ENCODE results near the gene SLAMF9. TPM values are rescaled to one million over a fixed set of nuclear protein-coding genes. Genes with fewer than 3 reads are reported as not detected.

Gene SLAMF9
- total RNA-seq (2014; rRNA removed; shearing (Covaris generic)): not detected in 2 replicates

DNA sequence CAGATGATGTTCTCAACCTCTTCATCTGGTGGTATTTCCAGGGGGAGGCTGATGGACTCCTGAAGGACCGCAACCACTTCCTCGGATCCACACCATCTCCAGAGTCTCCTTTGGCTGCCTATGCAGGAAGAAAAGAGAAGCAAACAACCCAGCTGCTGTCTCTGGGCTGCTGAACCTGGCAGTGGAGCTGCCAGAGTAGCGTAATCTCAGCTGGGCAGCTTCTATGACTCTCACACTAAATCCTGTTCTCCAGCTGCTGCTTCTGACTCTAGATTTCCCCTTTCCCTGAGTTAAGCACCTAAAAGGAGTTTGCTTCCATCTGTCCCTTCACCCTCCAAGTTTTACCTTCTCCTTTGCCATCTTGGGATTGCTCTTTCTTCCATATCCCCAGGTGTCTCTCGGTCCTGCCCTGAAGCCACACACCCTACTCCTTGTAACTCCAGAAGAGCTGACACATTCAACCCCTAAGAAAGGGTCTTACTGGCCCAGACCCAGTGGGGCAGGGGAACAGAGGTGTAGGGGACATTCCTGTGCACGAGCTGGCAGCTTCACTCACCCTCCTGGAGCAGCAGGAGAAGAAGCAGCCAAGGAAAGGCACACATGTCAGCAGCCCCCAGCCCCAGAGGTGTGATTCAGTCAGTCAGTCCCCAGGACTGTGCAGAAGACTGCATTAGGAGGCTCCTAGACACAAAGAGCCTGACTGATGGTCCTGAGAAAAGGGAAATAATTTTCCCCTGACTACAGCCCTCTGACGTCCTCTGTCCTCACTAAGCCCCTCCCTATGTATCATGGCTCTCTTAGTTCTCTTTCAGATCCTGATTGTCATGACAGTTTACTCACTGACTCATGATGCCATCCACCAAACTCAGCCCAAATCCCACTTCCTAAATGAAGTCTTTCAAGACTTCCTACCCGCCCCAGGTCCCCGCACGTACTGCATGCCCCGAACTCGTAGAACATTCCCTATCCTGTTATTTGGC is at the start of gene SLAMF9:
Gene SLAMF9, minus strand, starts transcription at position 702 of the 980 bp plus-strand sequence. Its CDS starts 100 bp downstream, at position 602.
- no peak for DNase-seq (ENCODE audit: low spot score)
- in situ Hi-C loops (cut with HindIII; ENCODE audit: low sequenced_read_pairs): no loop called here

DNA sequence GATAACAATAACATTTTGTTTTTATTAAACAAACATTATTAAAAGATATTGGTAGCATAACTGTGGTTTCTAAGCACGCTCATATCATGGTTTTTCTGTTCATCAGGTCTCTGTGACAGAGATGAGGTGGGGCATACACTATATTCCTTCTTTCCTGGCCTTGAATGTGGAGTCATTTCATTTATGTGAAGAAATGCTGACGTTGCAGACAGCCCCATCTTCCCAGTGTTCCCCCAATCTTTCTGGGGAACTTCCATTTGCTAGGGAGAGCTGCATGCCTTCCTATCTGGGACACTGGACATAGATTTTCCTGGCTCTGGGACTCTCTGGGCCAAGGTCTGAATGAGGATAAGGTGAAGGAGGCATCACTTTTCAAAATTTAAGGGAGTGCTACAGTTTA is 47.4 kb upstream of the SLAMF9 start:
- in situ Hi-C loops (cut with HindIII; ENCODE audit: low sequenced_read_pairs): no loop called here
- no peak for DNase-seq (ENCODE audit: low spot score)

DNA sequence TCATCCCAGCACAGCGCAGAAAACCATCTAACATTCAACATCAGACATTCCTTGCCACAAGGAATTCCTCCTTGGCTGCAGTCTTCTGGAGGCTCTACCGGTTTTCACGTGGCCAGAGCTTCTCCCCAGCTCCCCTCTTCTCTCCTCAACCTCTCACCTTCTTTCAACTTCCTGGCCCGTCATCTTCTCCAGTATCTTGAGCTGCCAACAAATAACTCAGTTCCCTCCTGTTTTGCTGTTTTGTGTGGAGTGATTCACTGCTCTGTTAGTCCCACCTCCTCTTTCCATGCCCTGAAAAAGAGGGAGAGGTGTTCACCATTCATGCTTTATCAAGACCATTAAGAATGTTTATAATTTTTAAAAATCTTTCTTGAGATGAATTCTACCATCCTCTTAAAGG is 45.2 kb upstream of the SLAMF9 start:
- in situ Hi-C loops (cut with HindIII; ENCODE audit: low sequenced_read_pairs): no loop called here
- DNase-seq (ENCODE audit: low spot score): no peak

DNA sequence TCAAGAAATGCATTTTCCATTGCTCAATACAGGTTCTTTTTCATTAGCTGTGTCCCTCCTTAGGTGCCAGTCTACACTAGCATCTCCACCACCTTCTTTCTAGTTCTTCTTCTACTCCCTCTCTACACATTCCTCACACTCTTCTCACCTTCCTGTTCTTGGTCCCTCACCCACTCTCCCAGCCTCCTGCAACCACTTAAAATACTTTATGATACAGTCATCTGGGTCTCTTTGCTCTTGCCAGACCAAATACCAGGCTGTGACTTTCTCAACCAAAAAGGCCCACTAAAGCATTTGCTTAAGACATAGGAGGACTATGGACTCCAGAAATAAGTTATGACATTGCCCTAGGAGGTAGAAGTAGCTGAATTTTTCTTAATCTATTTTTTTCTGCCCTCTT is 42.6 kb upstream of the SLAMF9 start:
- in situ Hi-C loops (cut with HindIII; ENCODE audit: low sequenced_read_pairs): no loop called here
- no peak for DNase-seq (ENCODE audit: low spot score)

DNA sequence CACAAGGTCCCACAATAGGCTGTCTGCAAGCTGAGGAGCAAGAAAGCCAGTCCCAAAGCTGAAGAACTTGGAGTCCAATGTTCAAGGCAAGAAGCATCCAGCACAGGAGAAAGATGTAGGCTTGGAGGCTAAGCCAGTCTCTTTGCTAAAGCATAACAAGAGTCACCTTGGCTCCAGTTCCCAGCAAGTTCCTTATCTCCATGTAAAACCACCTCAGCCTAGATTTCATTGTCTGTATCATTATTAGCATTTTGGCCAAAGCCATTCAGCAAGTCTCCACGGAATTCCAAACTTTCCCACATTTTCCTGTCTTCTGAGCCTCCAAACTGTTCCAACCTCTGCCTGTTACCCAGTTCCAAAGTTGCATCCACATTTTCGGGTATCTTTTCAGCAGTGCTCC is 40.9 kb upstream of the SLAMF9 start:
- in situ Hi-C loops (cut with HindIII; ENCODE audit: low sequenced_read_pairs): no loop called here
- no peak for DNase-seq (ENCODE audit: low spot score)

DNA sequence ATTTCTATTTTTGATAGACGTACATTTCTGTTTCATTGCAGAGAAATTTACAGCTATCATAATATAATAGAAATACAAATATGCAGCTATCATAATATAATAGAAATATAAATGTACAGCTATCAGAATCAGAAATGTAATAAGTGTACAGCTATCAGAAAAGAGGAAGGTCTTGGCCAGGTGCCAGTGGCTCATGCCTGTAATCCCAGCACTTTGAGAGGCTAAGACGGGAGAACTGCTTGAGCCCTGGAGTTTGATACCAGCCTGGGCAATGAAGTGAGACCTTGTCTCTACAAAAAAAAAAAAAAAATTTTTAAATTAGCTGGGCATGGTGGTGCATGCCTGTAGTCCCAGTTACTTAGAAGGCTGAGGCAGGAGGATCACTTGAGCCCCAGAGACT is 39.9 kb upstream of the SLAMF9 start:
- in situ Hi-C loops (cut with HindIII; ENCODE audit: low sequenced_read_pairs): no loop called here
- no peak for DNase-seq (ENCODE audit: low spot score)

DNA sequence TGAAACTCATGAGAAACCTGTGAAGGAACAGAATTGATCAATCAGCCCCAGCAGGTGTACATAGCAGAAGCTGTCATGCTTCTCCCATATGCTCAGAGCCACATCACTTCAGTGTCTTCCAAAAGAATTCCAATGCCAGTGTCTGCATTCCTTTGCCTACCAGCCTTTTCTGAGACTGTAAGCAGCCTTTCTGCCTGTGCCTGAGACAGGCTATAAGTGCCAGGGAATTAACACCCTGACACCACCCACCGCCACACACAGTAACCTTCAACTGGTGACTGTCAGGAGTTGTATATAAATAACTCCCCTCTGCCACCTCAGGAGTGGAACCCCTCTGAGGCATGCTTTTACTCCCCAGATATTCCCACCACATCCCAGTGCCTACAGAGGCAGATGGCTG is 38.1 kb upstream of the SLAMF9 start:
- in situ Hi-C loops (cut with HindIII; ENCODE audit: low sequenced_read_pairs): no loop called here
- DNase-seq (ENCODE audit: low spot score): no peak

DNA sequence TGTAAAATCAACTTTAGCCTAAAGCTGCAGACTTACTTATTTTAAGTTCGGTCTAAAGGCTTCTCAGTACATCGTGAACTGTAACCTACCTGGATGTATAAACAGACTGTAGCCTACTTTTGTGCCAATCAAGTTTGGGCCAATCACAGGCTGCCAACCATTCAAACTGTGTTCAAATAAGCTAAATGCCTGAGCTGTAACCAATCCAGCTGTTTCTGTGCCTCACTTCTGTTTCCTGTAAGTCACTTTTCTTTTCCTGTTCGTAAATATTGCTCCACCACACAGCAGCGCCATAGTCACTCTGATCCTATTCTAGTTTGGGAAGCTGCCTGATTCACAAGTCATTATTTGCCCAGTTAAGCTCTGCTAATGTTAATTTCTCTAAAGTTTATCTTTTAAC is 37.5 kb upstream of the SLAMF9 start:
- in situ Hi-C loops (cut with HindIII; ENCODE audit: low sequenced_read_pairs): no loop called here
- DNase-seq (ENCODE audit: low spot score): no peak

DNA sequence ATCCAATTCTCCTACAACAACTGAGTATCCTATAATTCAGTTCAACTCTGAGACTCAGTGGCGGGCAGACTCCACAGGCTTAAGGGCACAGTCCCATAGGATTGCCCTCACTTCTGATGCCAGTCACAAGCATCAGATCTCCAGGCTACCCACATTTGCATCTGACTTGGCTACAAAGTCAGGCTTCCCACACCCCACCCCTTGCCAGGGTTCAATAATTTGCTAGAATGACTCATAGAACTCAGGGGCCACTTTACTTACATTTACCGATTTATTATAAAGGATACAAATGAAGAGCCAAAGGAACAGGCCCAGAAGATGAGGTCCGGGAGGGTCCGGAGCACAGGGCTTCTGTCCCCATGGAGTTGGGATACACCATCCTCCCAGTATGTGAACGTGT is 36.0 kb upstream of the SLAMF9 start:
- in situ Hi-C loops (cut with HindIII; ENCODE audit: low sequenced_read_pairs): no loop called here

DNA sequence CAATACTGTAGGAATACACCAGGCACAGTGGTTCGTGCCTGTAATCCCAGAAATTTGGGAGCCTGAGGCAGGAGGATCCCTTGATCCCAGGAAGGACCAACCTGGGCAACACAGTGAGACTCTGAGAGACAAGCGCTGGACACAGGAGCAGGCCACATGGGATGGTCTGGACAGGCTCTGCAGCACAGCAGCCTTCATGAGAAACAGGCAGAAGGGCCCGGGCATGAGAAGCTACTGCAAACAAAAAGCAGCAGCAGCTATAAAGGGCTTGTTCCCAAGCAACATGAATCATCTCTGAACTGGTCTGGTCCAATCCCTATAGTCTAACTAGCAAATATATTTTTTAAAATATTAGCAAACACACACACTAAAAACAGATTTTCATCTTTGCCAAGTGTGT is 35.5 kb upstream of the SLAMF9 start:
- DNase-seq (ENCODE audit: low spot score): no peak
- in situ Hi-C loops (cut with HindIII; ENCODE audit: low sequenced_read_pairs): no loop called here

More for the DNA sequence above, 36.0 kb upstream of the SLAMF9 start:
- no peak for DNase-seq (ENCODE audit: low spot score)

DNA sequence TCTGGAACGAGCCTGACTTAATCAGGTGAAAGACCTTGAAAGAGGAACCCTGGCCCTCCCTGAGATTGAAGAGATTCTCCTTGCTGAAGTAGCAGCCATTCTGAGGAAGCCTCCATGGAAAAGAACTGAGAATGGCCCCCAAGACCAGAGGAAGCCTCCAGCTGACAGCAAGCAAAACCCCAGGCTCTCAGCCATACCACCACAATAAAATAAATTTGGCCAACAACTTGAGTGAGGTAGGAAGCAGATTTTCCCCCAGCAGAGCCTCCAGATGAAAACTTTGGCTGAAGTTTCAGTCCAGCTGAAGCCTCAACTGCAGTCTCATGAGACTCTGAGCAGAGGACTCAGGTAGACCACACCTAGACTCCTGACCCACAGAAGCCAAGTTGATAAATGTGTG is 34.0 kb upstream of the SLAMF9 start:
- in situ Hi-C loops (cut with HindIII; ENCODE audit: low sequenced_read_pairs): no loop called here
- DNase-seq (ENCODE audit: low spot score): no peak

DNA sequence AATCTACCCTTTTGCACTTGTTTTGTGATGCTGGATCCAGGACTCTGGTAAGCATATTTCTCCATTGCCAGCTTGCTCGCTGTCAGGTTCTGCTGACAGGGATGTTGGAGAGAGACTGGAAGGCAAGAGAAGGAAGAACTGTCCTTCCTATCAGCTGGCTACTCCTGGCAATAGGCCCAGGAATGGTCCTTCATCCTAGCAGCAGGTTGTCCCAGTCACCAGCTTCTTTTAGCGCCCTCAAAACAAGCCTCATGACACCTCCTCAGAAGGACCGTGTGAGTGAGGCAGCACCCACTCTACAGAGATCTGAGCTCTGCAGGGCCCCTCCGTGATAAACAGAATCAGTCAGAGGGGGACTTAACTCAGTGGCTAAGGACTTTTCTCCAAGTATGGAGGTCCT is 33.1 kb upstream of the SLAMF9 start:
- in situ Hi-C loops (cut with HindIII; ENCODE audit: low sequenced_read_pairs): no loop called here
- DNase-seq (ENCODE audit: low spot score): no peak

DNA sequence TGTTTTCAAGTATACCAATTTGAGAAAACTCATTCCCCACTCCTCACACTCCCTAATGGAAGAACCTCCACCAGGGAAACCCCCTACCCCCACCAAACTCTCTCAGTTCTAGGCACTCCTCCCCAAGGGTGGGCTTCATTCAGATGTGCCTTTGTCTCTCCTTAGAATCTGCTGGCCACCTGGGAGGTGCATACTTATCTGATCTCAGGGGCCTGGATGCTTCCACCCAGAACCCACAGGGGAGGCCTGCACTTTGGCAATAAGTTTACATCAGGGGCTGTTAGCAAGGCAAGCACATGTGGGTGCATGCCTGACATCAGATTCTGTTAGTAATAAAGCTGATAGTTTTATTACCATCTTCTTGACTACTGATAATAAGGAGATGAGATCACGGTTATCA is 32.5 kb upstream of the SLAMF9 start:
- no peak for DNase-seq (ENCODE audit: low spot score)
- in situ Hi-C loops (cut with HindIII; ENCODE audit: low sequenced_read_pairs): no loop called here

DNA sequence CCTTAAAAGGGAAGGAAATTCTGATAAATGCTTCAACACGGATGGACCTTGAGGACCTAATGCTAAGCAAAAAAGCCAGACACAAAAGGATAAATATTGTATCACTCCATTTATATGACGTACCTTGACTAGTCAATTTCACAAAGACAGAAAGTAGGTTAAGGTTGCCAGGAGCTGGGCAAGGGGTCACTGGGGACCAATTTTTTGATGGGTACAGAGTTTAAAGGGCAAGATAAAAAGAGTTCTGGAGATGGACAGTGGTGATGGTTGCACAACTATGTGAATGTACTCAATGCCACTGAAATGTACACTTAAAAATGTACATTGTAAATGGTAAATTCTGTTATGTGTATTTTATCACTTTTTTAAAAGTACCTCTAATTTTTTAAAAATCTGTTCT is 32.1 kb upstream of the SLAMF9 start:
- DNase-seq (ENCODE audit: low spot score): no peak
- in situ Hi-C loops (cut with HindIII; ENCODE audit: low sequenced_read_pairs): no loop called here

DNA sequence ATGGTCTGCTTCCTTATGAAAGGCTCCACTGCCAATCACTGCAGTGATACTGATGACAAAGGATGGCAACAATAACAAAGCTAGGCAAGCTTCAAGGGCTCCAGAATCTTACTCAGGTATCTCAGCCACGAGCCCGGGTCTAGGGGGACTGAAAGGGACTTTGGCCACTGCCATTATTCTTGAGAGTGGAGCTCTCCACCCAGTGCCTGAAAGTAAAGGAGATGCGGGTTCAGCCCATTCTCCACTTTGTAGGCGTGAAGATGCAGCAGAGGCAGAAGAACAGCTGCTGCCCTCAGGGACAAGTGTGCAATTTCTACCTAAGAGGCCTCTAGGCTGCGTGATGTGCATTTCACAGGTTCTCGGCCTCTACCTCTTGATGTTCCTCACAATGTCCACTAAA is 31.4 kb upstream of the SLAMF9 start:
- in situ Hi-C loops (cut with HindIII; ENCODE audit: low sequenced_read_pairs): no loop called here
- DNase-seq (ENCODE audit: low spot score): no peak

DNA sequence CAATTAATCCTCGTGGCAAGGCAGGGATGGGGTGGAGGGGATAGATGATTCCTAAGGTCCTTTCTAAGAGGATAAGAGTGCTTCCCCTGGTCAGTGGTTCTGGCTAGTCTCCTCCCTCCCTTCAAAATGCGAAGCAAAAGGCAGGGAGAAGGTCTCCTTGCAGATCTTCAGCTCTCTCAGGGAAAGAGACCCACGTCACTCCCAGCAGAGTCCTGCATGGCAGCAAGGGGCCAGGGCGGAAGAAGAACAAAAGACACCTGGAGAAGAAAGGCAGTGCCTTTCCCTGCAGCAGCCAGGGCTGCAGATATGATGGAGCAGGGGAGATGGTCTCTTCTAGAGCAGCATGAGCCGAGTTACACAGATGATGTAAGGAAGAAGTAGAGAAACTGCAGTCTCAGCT is 29.6 kb upstream of the SLAMF9 start:
- in situ Hi-C loops (cut with HindIII; ENCODE audit: low sequenced_read_pairs): no loop called here
- no peak for DNase-seq (ENCODE audit: low spot score)

DNA sequence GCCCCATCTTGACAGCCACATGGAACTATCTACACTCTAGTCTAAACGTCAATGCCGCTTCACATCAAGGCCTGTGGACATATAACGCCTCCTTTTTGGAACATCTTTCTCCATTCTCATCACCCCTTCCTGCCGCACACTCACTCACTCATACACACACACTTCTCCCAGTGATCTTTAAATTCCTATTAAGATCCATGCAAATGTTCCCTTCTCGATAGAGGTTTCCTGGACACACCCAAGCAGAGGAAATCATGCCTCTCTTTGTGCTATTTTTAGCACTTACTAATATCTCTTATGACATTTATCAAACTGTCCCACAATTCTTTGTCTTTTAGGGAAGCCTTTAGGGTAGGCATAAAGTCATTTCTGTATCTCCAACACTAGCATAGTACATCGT is 28.2 kb upstream of the SLAMF9 start:
- in situ Hi-C loops (cut with HindIII; ENCODE audit: low sequenced_read_pairs): no loop called here
- no peak for DNase-seq (ENCODE audit: low spot score)

DNA sequence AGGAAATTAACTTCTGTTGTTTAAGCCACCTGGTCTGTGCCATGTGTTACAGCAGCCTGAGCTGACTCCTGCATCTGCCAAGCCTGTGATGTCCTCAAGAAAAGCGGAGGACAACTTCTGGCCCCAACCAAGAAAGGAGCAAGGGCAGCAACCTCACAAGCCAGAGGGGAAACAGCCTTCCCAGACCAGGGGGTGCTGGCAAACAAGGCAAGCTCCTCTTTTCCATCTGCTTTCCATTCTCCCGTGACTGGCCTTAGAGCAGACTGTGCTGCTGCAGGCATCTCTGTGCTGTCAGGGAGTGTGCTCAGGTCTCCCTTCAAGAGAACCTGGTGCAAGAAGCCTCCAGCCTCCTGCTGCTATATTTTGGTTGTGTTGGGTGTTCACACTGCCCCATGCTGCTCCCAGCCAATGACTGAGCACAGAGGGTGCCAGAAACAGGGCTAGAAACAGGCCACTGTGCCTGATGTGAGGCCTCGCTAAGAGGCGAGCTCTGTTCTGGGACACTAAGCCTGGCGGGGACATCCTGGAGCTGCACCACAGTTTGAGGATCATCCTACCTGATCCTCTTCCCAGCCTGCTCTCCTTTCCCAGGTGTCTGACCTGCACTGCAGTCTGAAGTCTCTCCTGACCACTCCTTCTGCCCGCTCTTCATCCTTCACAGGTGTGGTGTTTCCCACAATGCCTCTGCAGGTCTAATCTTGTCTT is 27.5 kb upstream of the SLAMF9 start:
- no peak for DNase-seq (ENCODE audit: low spot score)
- in situ Hi-C loops (cut with HindIII; ENCODE audit: low sequenced_read_pairs): no loop called here

DNA sequence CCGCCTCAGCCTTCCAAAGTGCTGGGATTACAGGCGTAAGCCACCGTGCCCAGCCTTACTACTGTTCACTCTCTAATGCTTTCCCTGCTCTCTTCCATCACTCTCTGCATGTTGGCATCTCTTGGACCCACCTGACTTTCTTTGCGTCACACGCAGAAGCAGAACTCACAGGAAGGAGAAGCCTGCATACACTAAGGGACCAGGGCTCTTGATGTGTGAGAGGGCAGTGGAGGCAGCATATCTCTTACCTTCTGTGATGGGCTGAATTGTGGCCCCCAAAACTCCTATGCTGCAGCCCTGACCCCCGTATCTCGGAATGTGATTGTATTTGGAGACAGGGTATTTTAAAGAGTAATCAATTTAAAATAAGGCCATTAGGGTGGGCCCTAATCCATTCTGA is 26.7 kb upstream of the SLAMF9 start:
- DNase-seq (ENCODE audit: low spot score): no peak
- in situ Hi-C loops (cut with HindIII; ENCODE audit: low sequenced_read_pairs): no loop called here

DNA sequence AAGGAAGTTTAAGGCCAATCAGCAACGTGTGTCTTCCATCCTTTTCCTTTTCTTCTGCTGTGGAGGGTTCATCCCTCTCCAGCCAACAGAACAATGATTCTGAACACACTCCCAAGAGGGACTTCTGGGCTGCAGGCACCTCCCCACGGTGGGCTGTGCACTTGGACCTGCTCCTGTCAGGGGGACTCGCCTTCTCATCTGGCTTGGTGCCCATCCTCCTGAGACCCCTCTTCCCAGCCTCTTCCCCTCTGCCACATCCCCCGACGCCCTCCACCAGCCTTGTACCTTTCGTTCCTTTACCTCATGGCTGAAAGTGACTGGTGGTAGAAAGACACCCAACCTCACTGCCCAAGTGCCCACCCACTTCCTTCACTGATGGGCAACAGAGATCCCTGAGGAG is 26.0 kb upstream of the SLAMF9 start:
- no peak for DNase-seq (ENCODE audit: low spot score)
- in situ Hi-C loops (cut with HindIII; ENCODE audit: low sequenced_read_pairs): no loop called here

DNA sequence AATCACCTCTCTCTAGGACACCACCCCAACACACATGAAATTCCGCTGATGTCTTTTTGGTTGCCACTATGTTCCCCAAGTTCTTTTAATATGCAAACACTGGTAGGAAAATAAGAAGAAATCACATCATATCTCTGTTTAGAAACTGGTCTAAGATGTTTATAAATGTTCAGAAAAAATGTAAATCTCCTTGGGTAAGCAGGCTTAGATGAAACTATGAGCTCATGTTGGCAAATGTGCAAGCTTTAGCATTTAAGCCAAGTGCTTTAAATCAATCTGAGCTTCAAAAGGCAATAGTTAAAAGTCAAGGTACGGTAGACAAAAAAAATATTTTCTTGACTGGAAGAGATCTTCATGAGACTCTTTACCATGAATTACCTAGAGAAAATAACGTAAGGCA is 25.2 kb upstream of the SLAMF9 start:
- in situ Hi-C loops (cut with HindIII; ENCODE audit: low sequenced_read_pairs): no loop called here
- DNase-seq (ENCODE audit: low spot score): no peak
